Activated CD4-positive, alpha-beta memory T cell treated with anti-CD3 and anti-CD28 coated beads, Interleukin-2, amount 10 ng/mL, durations not matched to agents 7 days and 5 days (primary cell): ENCODE data around the gene NSRP1. TPM values are rescaled to one million over a fixed set of nuclear protein-coding genes. Genes with fewer than 3 reads are reported as not detected.
"Not testable (repeated sequence)": the region's sequence is repeated elsewhere in the genome, so short reads cannot be mapped to it uniquely, and the experiment has no call there.

Experiments used
- CTCF ChIA-PET: fragments of 350-600 bp; sonication (Branson Sonifier 250); formaldehyde crosslinking; loops from one replicate; lab custom pipeline; 2021; ENCODE audit warnings: antibody characterized with exemption, inconsistent platforms; lab: Charles Lee
- POLR2A ChIA-PET: fragments of 350-600 bp; sonication (Branson Sonifier 250); formaldehyde crosslinking; loops from one replicate; lab custom pipeline; 2021; ENCODE audit warnings: antibody characterized with exemption; lab: Charles Lee
- DNase-seq: peaks from one replicate; pipeline ENCODE4 v3.0.0-alpha.2; 2020
- H3K27ac Mint-ChIP-seq: one replicate; pipeline ENCODE4 v1.8.0; 2021; ENCODE audit warnings: mild to moderate bottlenecking, mixed read lengths
- H3K27me3 Mint-ChIP-seq: one replicate; pipeline ENCODE4 v1.8.0; 2021; ENCODE audit warnings: mixed read lengths
- H3K36me3 Mint-ChIP-seq: one replicate; pipeline ENCODE4 v1.8.0; 2021; ENCODE audit warnings: low read depth, mixed read lengths
- H3K4me1 Mint-ChIP-seq: one replicate; pipeline ENCODE4 v1.8.0; 2021; ENCODE audit warnings: mixed read lengths
- H3K4me3 Mint-ChIP-seq: one replicate; pipeline ENCODE4 v1.8.0; 2021; ENCODE audit warnings: mild to moderate bottlenecking, mixed read lengths
- H3K9me3 Mint-ChIP-seq: one replicate; pipeline ENCODE4 v1.8.0; 2021; ENCODE audit warnings: mixed read lengths
- total RNA-seq, 2 experiments: library from RNA; stranded (reverse); gene quantifications; one replicate each; pipeline ENCODE4 v1.2.3, GENCODE V29; 2021

The NSRP1 gene
- total RNA-seq, 2 experiments from 2014 or later = 21.6 to 22.7 TPM

DNA sequence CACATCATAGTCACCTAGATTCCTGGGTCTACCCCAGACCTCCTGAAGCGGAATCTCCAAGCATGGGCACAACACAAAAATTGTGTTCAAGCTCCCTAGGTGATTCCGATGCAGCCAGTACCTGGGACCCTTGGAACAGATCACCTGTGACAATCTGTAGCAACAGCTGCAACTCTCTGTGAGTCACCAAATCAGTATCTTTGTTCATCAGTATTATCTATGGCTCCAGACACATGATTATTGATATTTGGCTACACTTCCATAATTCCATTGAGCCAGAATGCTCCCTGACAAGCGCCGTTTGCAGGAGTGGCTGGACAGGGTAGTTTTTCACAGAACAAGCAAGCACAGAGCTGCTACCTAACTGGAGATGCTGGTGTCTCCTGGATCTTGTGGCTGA, 102.7 kb downstream of the NSRP1 start:
- POLR2A ChIA-PET = no interaction called here
- H3K4me1 Mint-ChIP-seq = no peaks in the 10 kb centered on the region
- H3K36me3 Mint-ChIP-seq = no peaks in the 10 kb centered on the region
- no peak overlapping the region for H3K4me3 Mint-ChIP-seq
- H3K9me3 Mint-ChIP-seq = no peaks in the 10 kb centered on the region
- no peaks in the 10 kb centered on the region for H3K27me3 Mint-ChIP-seq
- no peak for DNase-seq
- CTCF ChIA-PET = no interaction called here
- H3K27ac Mint-ChIP-seq = no peak overlapping the region

GRCh38 chr17:30219833-30220232, 103.2 kb downstream of the NSRP1 start:
- H3K9me3 Mint-ChIP-seq = no peaks in the 10 kb centered on the region
- H3K27me3 Mint-ChIP-seq = no peaks in the 10 kb centered on the region
- DNase-seq = no peak
- H3K36me3 Mint-ChIP-seq = no peaks in the 10 kb centered on the region
- POLR2A ChIA-PET = no interaction called here
- no peaks in the 10 kb centered on the region for H3K4me1 Mint-ChIP-seq
- CTCF ChIA-PET = interaction anchor here (0.9 kb wide), 1 partner anchor 18 kb away, joined by 6 read pairs; no protein-coding TSS in a partner anchor
- no peak overlapping the region for H3K4me3 Mint-ChIP-seq
- no peak overlapping the region for H3K27ac Mint-ChIP-seq

GRCh38 chr17:30220414-30220813, 103.8 kb downstream of the NSRP1 start:
- Mint-ChIP-seq H3K4me1 (no peaks in the 10 kb centered on the region), H3K36me3 (no peaks in the 10 kb centered on the region), H3K4me3 (no peak overlapping the region), H3K27ac (no peak overlapping the region), H3K9me3 (no peaks in the 10 kb centered on the region), H3K27me3 (no peaks in the 10 kb centered on the region)
- ChIA-PET CTCF (interaction anchor here (0.9 kb wide), 1 partner anchor 18 kb away, joined by 6 read pairs; no protein-coding TSS in a partner anchor), POLR2A (no interaction called here)
- DNase-seq = no peak

DNA sequence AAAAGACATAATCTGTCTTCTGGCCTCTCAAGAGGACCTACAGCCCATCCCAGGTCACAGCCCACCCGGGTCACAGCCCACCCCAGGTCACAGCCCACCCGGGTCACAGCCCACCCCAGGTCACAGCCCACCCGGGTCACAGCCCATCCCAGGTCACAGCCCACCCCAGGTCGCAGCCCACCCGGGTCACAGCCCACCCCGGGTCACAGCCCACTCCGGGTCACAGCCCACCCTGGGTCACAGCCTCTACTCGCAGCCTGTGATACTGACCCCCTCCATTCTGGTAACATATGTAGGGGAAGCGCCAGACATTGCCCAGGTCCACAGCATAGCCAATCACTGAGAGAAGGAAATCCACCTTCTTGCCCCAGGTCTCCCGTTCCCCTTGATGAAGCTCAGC, 104.7 kb downstream of the NSRP1 start:
- ChIA-PET CTCF (interaction anchor here (0.7 kb wide), 1 partner anchor 656 kb away, joined by 3 read pairs; no protein-coding TSS in a partner anchor), POLR2A (no interaction called here)
- Mint-ChIP-seq H3K9me3 (no peaks in the 10 kb centered on the region), H3K27ac (no peak overlapping the region), H3K4me3 (no peak overlapping the region), H3K4me1 (no peaks in the 10 kb centered on the region), H3K27me3 (peaks cover 5% of the 10 kb centered on the region), H3K36me3 (no peaks in the 10 kb centered on the region)
- no peak for DNase-seq

DNA sequence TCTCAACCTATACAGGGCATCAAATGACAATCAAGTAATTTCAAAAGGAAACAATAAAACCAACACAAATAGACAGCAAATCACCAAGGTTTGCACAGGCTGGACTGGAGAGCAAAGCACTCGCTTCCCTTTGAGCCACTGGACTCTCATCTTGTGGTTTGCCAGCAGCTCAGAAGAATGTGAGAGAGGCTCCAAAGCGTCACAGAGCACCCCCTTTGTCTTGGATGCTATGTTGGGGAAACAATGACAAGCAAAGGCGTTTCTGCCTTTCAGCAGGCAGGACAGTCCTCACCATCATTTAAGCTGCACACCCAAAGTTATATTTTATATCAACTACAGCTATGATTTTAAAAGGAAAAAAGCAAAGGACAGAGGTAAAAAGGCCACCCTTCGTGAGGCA, 105.6 kb downstream of the NSRP1 start:
- POLR2A ChIA-PET = no interaction called here
- H3K36me3 Mint-ChIP-seq = no peaks in the 10 kb centered on the region
- no peaks in the 10 kb centered on the region for H3K4me1 Mint-ChIP-seq
- no peaks in the 10 kb centered on the region for H3K9me3 Mint-ChIP-seq
- CTCF ChIA-PET = interaction anchor here (0.8 kb wide), 1 partner anchor 114 kb away, joined by 3 read pairs; no protein-coding TSS in a partner anchor
- no peak overlapping the region for H3K27ac Mint-ChIP-seq
- peaks cover 5% of the 10 kb centered on the region for H3K27me3 Mint-ChIP-seq
- H3K4me3 Mint-ChIP-seq = no peak overlapping the region
- DNase-seq = no peak

GRCh38 chr17:30222721-30223175, 106.1 kb downstream of the NSRP1 start:
- H3K36me3 Mint-ChIP-seq = no peaks in the 10 kb centered on the region
- ChIA-PET POLR2A (no interaction called here), CTCF (interaction anchor here (0.8 to 0.9 kb wide), 2 partner anchors 11 to 114 kb away, joined by 3 read pairs; no protein-coding TSS in a partner anchor)
- H3K27me3 Mint-ChIP-seq = peaks cover 5% of the 10 kb centered on the region
- no peaks in the 10 kb centered on the region for H3K4me1 Mint-ChIP-seq
- H3K4me3 Mint-ChIP-seq = no peak overlapping the region
- no peaks in the 10 kb centered on the region for H3K9me3 Mint-ChIP-seq
- no peak overlapping the region for H3K27ac Mint-ChIP-seq
- no peak for DNase-seq

DNA sequence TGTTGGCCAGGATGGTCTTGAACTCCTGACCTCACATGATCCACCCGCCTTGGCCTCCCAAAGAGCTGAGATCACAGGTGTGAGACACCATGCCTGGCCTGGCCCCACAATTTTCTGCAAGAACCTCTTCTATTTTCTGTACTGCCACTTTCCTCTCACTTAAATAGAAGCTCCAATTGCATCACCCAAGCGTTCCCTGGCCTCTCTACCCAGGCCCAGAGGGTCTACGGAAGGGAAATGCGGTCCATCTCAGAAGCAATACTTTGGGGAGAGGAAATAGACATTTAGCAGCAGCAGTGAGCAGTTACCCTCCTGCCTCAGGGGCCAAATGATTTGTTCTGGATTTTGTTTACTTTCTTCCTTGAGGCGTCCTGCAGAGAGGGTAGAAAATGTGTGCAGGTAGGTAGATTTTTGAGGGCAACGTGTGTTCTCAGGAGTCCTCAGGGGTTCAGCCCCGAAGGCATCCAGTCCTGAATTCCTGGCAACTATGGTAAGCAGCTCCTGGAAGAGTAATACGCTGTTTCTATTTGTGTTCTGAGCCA, 107.9 kb downstream of the NSRP1 start:
- Mint-ChIP-seq H3K4me3 (no peak overlapping the region), H3K9me3 (no peaks in the 10 kb centered on the region), H3K36me3 (no peaks in the 10 kb centered on the region), H3K27ac (no peak overlapping the region), H3K27me3 (peaks cover 10% of the 10 kb centered on the region), H3K4me1 (no peaks in the 10 kb centered on the region)
- ChIA-PET POLR2A (no interaction called here), CTCF (no interaction called here)
- DNase-seq = no peak

GRCh38 chr17:30225112-30225511, 108.5 kb downstream of the NSRP1 start:
- Mint-ChIP-seq H3K4me1 (no peaks in the 10 kb centered on the region), H3K27ac (no peak overlapping the region), H3K27me3 (peaks cover 12% of the 10 kb centered on the region), H3K36me3 (no peaks in the 10 kb centered on the region), H3K4me3 (no peak overlapping the region), H3K9me3 (no peaks in the 10 kb centered on the region)
- DNase-seq = no peak
- POLR2A ChIA-PET = no interaction called here
- CTCF ChIA-PET = interaction anchor here (0.7 kb wide), 1 partner anchor 10 kb away, joined by 3 read pairs; no protein-coding TSS in a partner anchor

DNA sequence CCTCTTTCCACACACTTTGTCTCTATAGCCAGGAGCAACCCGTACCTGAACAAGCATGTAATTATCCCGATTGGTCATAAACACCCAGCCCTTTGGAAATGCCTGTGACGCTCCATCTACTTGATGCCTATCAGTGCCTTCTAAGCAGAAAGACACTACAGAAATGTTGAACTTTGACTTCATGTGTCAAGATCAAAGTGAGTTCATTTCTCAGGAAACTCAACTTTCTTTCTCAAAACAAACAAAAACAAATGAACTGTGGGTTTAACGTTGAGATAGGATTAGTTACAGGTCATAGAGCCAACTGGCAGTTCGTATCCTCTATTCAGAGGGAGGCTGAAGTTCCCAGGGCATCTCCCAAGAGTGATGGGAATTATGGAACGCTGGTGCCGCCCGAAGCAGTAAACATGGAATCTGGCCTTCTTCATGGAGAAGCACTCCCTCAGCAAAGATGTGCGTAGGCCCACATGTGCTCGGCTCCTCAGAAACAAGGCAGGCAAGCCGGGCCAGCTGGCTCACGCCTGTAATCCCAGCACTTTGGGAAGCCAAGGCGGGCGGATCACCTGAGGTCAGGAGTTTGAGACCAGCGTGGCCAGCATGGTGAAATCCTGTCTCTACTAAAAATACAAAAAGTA, 109.4 kb downstream of the NSRP1 start:
- CTCF ChIA-PET = interaction anchor here (0.7 kb wide), 1 partner anchor 9 kb away, joined by 3 read pairs; no protein-coding TSS in a partner anchor
- H3K9me3 Mint-ChIP-seq = no peaks in the 10 kb centered on the region
- H3K27ac Mint-ChIP-seq = no peak overlapping the region
- no peaks in the 10 kb centered on the region for H3K36me3 Mint-ChIP-seq
- POLR2A ChIA-PET = no interaction called here
- no peaks in the 10 kb centered on the region for H3K4me1 Mint-ChIP-seq
- peaks cover 19% of the 10 kb centered on the region for H3K27me3 Mint-ChIP-seq
- H3K4me3 Mint-ChIP-seq = no peak overlapping the region
- no peak for DNase-seq

GRCh38 chr17:30226878-30227277, 110.3 kb downstream of the NSRP1 start:
- no peak for DNase-seq
- CTCF ChIA-PET = no interaction called here
- H3K36me3 Mint-ChIP-seq = no peaks in the 10 kb centered on the region
- peaks cover 22% of the 10 kb centered on the region for H3K27me3 Mint-ChIP-seq
- POLR2A ChIA-PET = no interaction called here
- no peaks in the 10 kb centered on the region for H3K9me3 Mint-ChIP-seq
- H3K4me1 Mint-ChIP-seq = no peaks in the 10 kb centered on the region
- no peak overlapping the region for H3K27ac Mint-ChIP-seq
- no peak overlapping the region for H3K4me3 Mint-ChIP-seq

DNA sequence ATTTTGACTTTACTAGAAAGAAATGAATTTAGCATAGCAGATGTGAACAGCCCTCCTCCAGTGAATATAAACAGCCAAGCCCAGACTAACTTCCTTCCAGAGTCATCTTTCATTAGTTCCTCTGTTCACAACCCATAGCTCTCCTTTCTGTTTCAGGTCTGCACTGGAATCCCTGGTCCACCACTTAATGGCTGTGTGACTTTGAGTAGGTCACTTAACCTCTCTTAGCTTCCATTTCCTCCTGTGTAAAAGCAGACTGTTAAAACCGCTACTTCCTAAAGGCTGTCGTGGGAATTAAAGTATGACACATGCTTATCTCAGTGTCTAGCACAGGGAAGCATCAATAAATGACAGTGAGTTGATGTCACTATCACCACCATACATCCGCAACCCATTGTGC, 111.4 kb downstream of the NSRP1 start:
- POLR2A ChIA-PET = no interaction called here
- Mint-ChIP-seq H3K9me3 (no peaks in the 10 kb centered on the region), H3K27ac (no peak overlapping the region), H3K4me1 (no peaks in the 10 kb centered on the region), H3K27me3 (peaks cover 32% of the 10 kb centered on the region), H3K36me3 (no peaks in the 10 kb centered on the region), H3K4me3 (no peak overlapping the region)
- no peak for DNase-seq
- CTCF ChIA-PET = no interaction called here

DNA sequence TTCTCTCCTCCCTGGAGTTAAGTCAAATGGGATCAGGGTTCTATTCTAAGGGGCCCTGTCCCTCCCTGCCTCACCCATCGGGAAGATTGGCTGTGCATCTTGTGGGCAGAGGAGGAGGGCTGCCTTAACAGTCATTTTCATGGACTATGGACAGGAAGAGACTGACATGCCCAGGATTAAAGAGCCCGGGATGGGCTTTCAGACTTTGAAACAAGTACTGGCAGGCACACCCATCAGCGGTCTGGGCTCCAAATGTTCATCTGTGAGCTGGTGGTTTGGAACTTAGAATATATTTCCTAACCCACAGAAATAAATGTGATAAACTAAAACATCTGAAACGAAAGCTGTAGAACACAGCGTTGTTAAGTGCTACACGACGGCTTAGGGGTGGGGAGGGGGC, 112.4 kb downstream of the NSRP1 start:
- Mint-ChIP-seq H3K4me3 (no peak overlapping the region), H3K27ac (no peak overlapping the region), H3K4me1 (no peaks in the 10 kb centered on the region), H3K27me3 (peaks cover 42% of the 10 kb centered on the region), H3K9me3 (no peaks in the 10 kb centered on the region), H3K36me3 (no peaks in the 10 kb centered on the region)
- POLR2A ChIA-PET = no interaction called here
- no peak for DNase-seq
- CTCF ChIA-PET = no interaction called here

GRCh38 chr17:30230009-30230408, 113.4 kb downstream of the NSRP1 start:
- CTCF ChIA-PET, POLR2A ChIA-PET, H3K9me3 Mint-ChIP-seq, H3K36me3 Mint-ChIP-seq, H3K27ac Mint-ChIP-seq, H3K4me3 Mint-ChIP-seq, H3K4me1 Mint-ChIP-seq, DNase-seq: not testable (repeated sequence)
- peaks cover 52% of the 10 kb centered on the region for H3K27me3 Mint-ChIP-seq
